Smooth muscle cell (in vitro differentiated cells): ENCODE data around the gene SLC39A7. TPM values are rescaled to one million over a fixed set of nuclear protein-coding genes. Genes with fewer than 3 reads are reported as not detected.

Source experiments
- DNase-seq: peaks from one replicate; lab custom pipeline; 2025; ENCODE audit not compliant: unreplicated experiment; lab: John Stamatoyannopoulos, UW
- H2AFZ ChIP-seq: fragments of 200-600 bp; sonication (generic); 2 replicates; pipeline ENCODE4 v1.6.0; 2016; ENCODE audit warnings: antibody characterized with exemption, low read depth, mild to moderate bottlenecking
- H3F3A ChIP-seq: fragments of 200-600 bp; sonication (generic); 2 replicates; pipeline ENCODE4 v1.6.0; 2017; ENCODE audit warnings: antibody characterized with exemption, low read depth
- H3K27ac ChIP-seq: fragments of 200-600 bp; sonication (generic); 2 replicates; pipeline ENCODE4 v1.5.1; 2016; ENCODE audit warnings: low read depth, mild to moderate bottlenecking
- H3K27me3 ChIP-seq: fragments of 200-600 bp; sonication (generic); 2 replicates; pipeline ENCODE4 v1.6.1; 2016; ENCODE audit warnings: low read depth, mild to moderate bottlenecking
- H3K36me3 ChIP-seq: fragments of 200-600 bp; sonication (generic); 2 replicates; pipeline ENCODE4 v1.5.1; 2016; ENCODE audit warnings: low read depth
- H3K4me1 ChIP-seq: fragments of 200-600 bp; sonication (generic); 2 replicates; pipeline ENCODE4 v1.5.1; 2016; ENCODE audit warnings: low read depth
- H3K4me2 ChIP-seq: fragments of 200-600 bp; sonication (generic); 2 replicates; pipeline ENCODE4 v1.6.0; 2016; ENCODE audit warnings: mild to moderate bottlenecking
- H3K4me3 ChIP-seq: fragments of 200-600 bp; sonication (generic); 2 replicates; pipeline ENCODE4 v1.5.1; 2016; ENCODE audit warnings: mild to moderate bottlenecking
- H3K79me2 ChIP-seq: fragments of 200-600 bp; sonication (generic); 2 replicates; pipeline ENCODE4 v1.6.0; 2016; ENCODE audit warnings: low read depth, mild to moderate bottlenecking
- H3K9ac ChIP-seq: fragments of 200-600 bp; sonication (generic); 2 replicates; pipeline ENCODE4 v1.6.0; 2016; ENCODE audit warnings: low read depth
- H3K9me3 ChIP-seq: fragments of 200-600 bp; sonication (generic); replicated peaks from 2 replicates; pipeline ENCODE4 v1.5.1; 2016; ENCODE audit warnings: low read depth
- H4K20me1 ChIP-seq: fragments of 200-600 bp; sonication (generic); 2 replicates; pipeline ENCODE4 v1.6.0; 2016; ENCODE audit warnings: low read depth
- WGBS: methylation state at CpG from one replicate; pipeline ENCODE4 v1.1.7; 2016; ENCODE audit warnings: low lambda C conversion rate; 5-methylcytosine and 5-hydroxymethylcytosine counted together
- polyA plus RNA-seq: library from polyadenylated mRNA; unstranded; fragments of >200 nt; fragmentation: Nextera tagmentation; extraction: Ambion mirVana; gene quantifications from 2 replicates; pipeline ENCODE4 v1.2.1, GENCODE V29; 2016
- total RNA-seq: library from RNA; depleted of rRNA; stranded (reverse); fragments of >200 nt; gene quantifications from 2 replicates; pipeline ENCODE4 v1.2.3, GENCODE V29; 2014
- TF ChIP-seq, protein P1 (sequence below): fragments of 200-600 bp; sonication (generic); IDR thresholded peaks from 2 replicates; pipeline ENCODE4 v1.5.1; 2017; ENCODE audit warnings: borderline replicate concordance, mild to moderate bottlenecking, antibody characterized with exemption; ENCODE audit not compliant: insufficient read depth, poor library complexity, severe bottlenecking

The SLC39A7 gene
- total and polyA plus RNA-seq, 2 experiments from 2014 or later: 87.2 to 112 TPM

- H3K36me3 ChIP-seq: no peaks in the 10 kb centered on the region
- H3F3A ChIP-seq: no peaks in the 10 kb centered on the region
- no peaks in the 10 kb centered on the region for H4K20me1 ChIP-seq
- no peaks in the 10 kb centered on the region for H3K9me3 ChIP-seq
- H3K4me1 ChIP-seq: no peaks in the 10 kb centered on the region
- H3K4me2 ChIP-seq: peak overlapping the region; percentile 82
- DNase-seq: peak; percentile 60
- no peak overlapping the region for H3K9ac ChIP-seq
- peak overlapping the region; percentile 27 for H3K27ac ChIP-seq
- H3K4me3 ChIP-seq: peak overlapping the region; percentile 48
- WGBS: 20% methylated on average over 35 of the region's 58 CpGs
- peak overlapping the region; percentile 45 for H2AFZ ChIP-seq
- no peaks in the 10 kb centered on the region for H3K27me3 ChIP-seq
- TF ChIP-seq, protein P1, sequence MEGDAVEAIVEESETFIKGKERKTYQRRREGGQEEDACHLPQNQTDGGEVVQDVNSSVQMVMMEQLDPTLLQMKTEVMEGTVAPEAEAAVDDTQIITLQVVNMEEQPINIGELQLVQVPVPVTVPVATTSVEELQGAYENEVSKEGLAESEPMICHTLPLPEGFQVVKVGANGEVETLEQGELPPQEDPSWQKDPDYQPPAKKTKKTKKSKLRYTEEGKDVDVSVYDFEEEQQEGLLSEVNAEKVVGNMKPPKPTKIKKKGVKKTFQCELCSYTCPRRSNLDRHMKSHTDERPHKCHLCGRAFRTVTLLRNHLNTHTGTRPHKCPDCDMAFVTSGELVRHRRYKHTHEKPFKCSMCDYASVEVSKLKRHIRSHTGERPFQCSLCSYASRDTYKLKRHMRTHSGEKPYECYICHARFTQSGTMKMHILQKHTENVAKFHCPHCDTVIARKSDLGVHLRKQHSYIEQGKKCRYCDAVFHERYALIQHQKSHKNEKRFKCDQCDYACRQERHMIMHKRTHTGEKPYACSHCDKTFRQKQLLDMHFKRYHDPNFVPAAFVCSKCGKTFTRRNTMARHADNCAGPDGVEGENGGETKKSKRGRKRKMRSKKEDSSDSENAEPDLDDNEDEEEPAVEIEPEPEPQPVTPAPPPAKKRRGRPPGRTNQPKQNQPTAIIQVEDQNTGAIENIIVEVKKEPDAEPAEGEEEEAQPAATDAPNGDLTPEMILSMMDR: peak; percentile 93
- no peaks in the 10 kb centered on the region for H3K79me2 ChIP-seq
Observed at GRCh38 chr6:33161354-33162331, 39.0 kb upstream of the SLC39A7 start.

DNA sequence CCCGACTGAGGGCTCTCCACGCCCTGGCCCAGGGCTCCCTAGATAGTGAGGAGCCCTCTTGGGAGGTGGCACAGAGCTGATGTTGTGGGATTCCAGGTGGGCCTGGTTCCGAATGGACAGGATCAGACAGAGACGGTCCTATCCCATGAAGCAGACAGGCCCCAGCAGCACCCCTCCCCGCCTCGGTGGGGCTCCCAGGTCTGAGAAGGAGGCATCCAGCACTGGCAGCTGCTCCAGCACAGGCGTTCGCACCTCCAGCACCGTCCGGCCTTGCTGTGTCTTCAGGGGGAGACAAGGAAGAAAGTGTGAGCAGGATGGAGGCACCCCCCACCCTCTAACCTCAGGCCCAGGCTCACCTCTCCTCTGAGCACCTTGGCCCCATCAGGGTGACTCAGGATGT, 37.1 kb upstream of the SLC39A7 start:
- H3K79me2 ChIP-seq: no peaks in the 10 kb centered on the region
- TF ChIP-seq, protein P1: no peak
- no peaks in the 10 kb centered on the region for H4K20me1 ChIP-seq
- no peaks in the 10 kb centered on the region for H3K9me3 ChIP-seq
- H3K4me3 ChIP-seq: no peak overlapping the region
- no peak overlapping the region for H3K27ac ChIP-seq
- WGBS: 89% methylated on average over 10 of the region's 10 CpGs
- no peak overlapping the region for H3K4me2 ChIP-seq
- no peaks in the 10 kb centered on the region for H3K27me3 ChIP-seq
- no peak overlapping the region for H3K9ac ChIP-seq
- no peak overlapping the region for H2AFZ ChIP-seq
- DNase-seq: no peak
- no peaks in the 10 kb centered on the region for H3K36me3 ChIP-seq
- H3K4me1 ChIP-seq: no peaks in the 10 kb centered on the region
- H3F3A ChIP-seq: no peaks in the 10 kb centered on the region

DNA sequence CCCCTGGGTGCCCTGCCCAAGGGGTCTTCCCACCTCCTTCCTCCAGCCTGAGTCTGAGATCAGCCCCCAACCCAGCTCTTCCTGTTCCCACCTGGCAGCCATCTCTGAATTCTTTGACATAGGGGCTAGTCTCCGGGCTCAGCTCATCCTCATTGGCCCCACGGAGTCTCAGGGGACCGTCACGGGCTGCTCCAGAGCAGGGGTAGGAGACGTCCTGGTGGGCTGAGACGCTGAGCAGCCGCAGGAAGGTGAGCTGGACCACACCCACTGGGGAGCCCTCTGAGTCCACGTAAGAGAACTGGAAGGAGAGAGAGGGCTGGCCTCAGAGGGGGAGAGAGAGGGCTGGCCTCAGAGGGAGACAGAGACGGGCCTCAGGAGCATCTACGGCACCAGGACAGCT, 36.5 kb upstream of the SLC39A7 start:
- Histone ChIP-seq H3K36me3 (no peaks in the 10 kb centered on the region), H2AFZ (no peak overlapping the region), H3K79me2 (no peaks in the 10 kb centered on the region), H3K27ac (no peak overlapping the region), H3F3A (no peaks in the 10 kb centered on the region), H3K27me3 (no peaks in the 10 kb centered on the region), H3K9me3 (no peaks in the 10 kb centered on the region), H3K9ac (no peak overlapping the region), H3K4me2 (no peak overlapping the region), H3K4me1 (no peaks in the 10 kb centered on the region), H3K4me3 (no peak overlapping the region), H4K20me1 (no peaks in the 10 kb centered on the region)
- 62% methylated on average over 10 of the region's 10 CpGs for WGBS
- TF ChIP-seq, protein P1: no peak
- no peak for DNase-seq
